Effector memory CD8-positive, alpha-beta T cell (primary cell): ENCODE measurements around the gene RNF111.

Experiments used
- ATAC-seq: fragments of 150-1000 bp; cut with Tn5 transposase; replicated peaks from 2 replicates; pipeline ENCODE4 v1.10.0; 2021; ENCODE audit warnings: mild to moderate bottlenecking, moderate library complexity
- DNase-seq, 3 experiments: peaks; one replicate each; pipeline ENCODE4 v3.0.0; 2021
- H3K27ac Mint-ChIP-seq, 2 donors: one replicate each; pipeline ENCODE4 v1.8.0; 2022; ENCODE audit warnings: mild to moderate bottlenecking in 2 of 2, mixed read lengths in 2 of 2, moderate library complexity in 2 of 2
- H3K27me3 Mint-ChIP-seq, 2 donors: one replicate each; pipeline ENCODE4 v1.8.0; 2022; ENCODE audit warnings: mixed read lengths in 2 of 2
- H3K36me3 Mint-ChIP-seq: one replicate; pipeline ENCODE4 v1.8.0; 2022; ENCODE audit warnings: mild to moderate bottlenecking, moderate library complexity, mixed read lengths; ENCODE audit not compliant: insufficient read depth
- H3K4me1 Mint-ChIP-seq, 2 donors: one replicate each; pipeline ENCODE4 v1.8.0; 2022; ENCODE audit warnings: low read depth in 2 of 2, mixed read lengths in 2 of 2
- H3K4me3 Mint-ChIP-seq, 2 donors: one replicate each; pipeline ENCODE4 v1.8.0; 2022; ENCODE audit warnings: mild to moderate bottlenecking in 2 of 2, mixed read lengths in 2 of 2, moderate library complexity in 2 of 2
- H3K9me3 Mint-ChIP-seq, 2 donors: one replicate each; pipeline ENCODE4 v1.8.0; 2022; ENCODE audit warnings: mixed read lengths in 2 of 2

The RNF111 gene

GRCh38 chr15:59051873-59052861 is 64.7 kb downstream of the RNF111 start:
- Mint-ChIP-seq H3K27me3 (no peaks in the 10 kb centered on the region), H3K9me3 (no peaks in the 10 kb centered on the region), H3K27ac (peak overlapping the region; percentile 16 to 88), H3K4me3 (peak overlapping the region; percentile 15 to 65), H3K4me1 (peaks cover 5 to 16% of the 10 kb centered on the region in 2 donors), H3K36me3 (peaks cover 52% of the 10 kb centered on the region)
- DNase-seq (no peak), ATAC-seq (no peak)

DNA sequence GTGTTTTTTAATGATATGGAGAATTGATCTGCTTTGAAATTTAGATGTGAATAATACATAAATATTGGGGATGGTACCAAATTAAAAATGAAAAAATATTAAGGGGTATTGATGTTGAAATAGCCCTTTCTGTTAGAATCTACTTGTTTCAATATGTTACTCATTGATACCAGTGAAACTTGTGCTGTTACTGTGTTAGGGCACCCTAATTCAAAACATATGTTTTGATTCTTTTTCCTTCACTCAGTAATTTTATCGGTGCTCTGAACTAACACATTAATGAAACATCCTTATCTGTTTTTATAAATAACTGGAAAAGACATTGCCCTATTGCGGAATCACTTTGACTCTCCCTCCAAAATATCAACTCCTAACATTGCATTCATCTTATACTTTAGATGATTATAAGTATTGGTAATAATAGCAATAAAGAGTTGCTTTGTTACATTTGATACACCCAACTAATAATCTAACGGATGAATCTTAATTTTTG is 65.5 kb downstream of the RNF111 start:
- DNase-seq (no peak), ATAC-seq (no peak)
- H3K27me3 Mint-ChIP-seq = no peaks in the 10 kb centered on the region
- H3K9me3 Mint-ChIP-seq = no peaks in the 10 kb centered on the region
- no peak overlapping the region for H3K27ac Mint-ChIP-seq
- H3K36me3 Mint-ChIP-seq = peaks cover 56% of the 10 kb centered on the region
- peaks cover 5 to 16% of the 10 kb centered on the region in 2 donors for H3K4me1 Mint-ChIP-seq
- H3K4me3 Mint-ChIP-seq = no peak overlapping the region

- Mint-ChIP-seq H3K27ac (no peak overlapping the region), H3K27me3 (no peaks in the 10 kb centered on the region), H3K9me3 (no peaks in the 10 kb centered on the region), H3K4me3 (no peak overlapping the region), H3K36me3 (peaks cover 55% of the 10 kb centered on the region), H3K4me1 (peaks cover 4 to 12% of the 10 kb centered on the region in 2 donors)
- ATAC-seq (no peak), DNase-seq (no peak)
These were observed 66.0 kb downstream of the RNF111 start for GRCh38 chr15:59053482-59053881.

- no peaks in the 10 kb centered on the region for H3K9me3 Mint-ChIP-seq
- H3K27me3 Mint-ChIP-seq = no peaks in the 10 kb centered on the region
- H3K27ac Mint-ChIP-seq = no peak overlapping the region
- DNase-seq = no peak
- H3K4me1 Mint-ChIP-seq = no peaks in the 10 kb centered on the region
- H3K4me3 Mint-ChIP-seq = no peak overlapping the region
- H3K36me3 Mint-ChIP-seq = peaks cover 53% of the 10 kb centered on the region
- no peak for ATAC-seq
These were observed 71.7 kb downstream of the RNF111 start for GRCh38 chr15:59059076-59059597.

DNA sequence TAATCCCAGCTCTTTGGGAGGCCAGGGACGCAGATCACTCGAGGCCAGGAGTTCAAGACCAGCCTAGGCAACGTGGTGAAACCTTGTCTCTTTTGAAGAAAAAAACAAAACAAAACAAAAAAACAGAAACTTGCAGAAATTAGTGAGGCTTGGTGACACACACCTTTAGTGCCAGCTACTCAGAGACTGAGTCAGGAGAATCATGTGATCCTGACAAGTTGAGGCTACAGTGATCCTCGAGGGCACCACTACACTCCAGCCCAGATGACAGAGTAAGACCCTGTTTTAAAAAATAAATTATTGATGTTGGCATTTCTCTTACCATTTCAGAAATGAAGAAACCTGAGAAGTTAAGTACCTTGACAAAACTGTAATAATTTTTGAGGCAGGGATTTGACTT is 72.9 kb downstream of the RNF111 start:
- H3K9me3 Mint-ChIP-seq = no peaks in the 10 kb centered on the region
- H3K4me3 Mint-ChIP-seq = no peak overlapping the region
- H3K27ac Mint-ChIP-seq = no peak overlapping the region
- H3K4me1 Mint-ChIP-seq = no peaks in the 10 kb centered on the region
- DNase-seq (no peak), ATAC-seq (no peak)
- H3K36me3 Mint-ChIP-seq = peaks cover 59% of the 10 kb centered on the region
- no peaks in the 10 kb centered on the region for H3K27me3 Mint-ChIP-seq

DNA sequence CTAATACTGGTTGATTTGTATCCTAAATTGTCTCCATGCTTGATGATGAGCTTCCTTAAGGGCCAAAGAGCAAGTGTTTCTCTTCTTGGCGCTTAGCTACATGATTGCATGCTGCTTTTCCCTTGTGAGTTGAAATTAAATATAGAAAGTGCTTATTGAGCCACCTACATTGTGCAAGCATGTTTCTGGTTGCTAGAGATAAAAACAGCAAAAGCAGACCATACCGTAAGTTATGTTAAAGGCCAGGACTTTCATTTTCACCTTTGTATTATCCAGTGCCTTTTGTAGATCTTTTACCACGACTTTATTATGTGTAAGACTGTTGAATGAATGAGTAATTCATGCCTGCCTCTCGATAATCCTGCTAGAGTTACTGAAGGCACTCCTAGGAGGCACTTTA is 75.6 kb downstream of the RNF111 start:
- H3K27me3 Mint-ChIP-seq = no peaks in the 10 kb centered on the region
- H3K4me3 Mint-ChIP-seq = no peak overlapping the region
- H3K36me3 Mint-ChIP-seq = peaks cover 68% of the 10 kb centered on the region
- ATAC-seq (no peak), DNase-seq (no peak)
- H3K4me1 Mint-ChIP-seq = peaks cover 0 to 5% of the 10 kb centered on the region in 2 donors
- peak overlapping the region; percentile 6 to 44 for H3K27ac Mint-ChIP-seq
- no peaks in the 10 kb centered on the region for H3K9me3 Mint-ChIP-seq

DNA sequence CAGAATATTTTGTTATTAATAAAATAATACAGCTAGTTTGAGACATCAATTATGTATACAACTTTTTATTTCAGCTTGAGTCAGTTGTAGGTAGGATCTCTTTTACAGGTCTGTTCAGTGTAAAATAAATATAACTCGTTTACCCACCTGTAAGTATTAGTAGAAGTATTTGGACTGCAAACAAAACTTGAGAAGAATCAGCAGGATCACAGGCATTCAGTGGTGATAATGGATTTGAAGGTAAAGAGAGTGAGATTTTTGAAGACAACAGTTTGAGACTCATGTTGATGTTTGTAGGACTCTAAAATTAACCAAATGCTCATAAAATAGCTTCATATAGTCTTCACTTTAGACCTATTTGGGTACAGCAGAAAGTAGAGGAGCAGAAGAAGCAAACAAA is 82.0 kb downstream of the RNF111 start:
- peaks cover 58% of the 10 kb centered on the region for H3K36me3 Mint-ChIP-seq
- no peak for DNase-seq
- ATAC-seq = no peak
- H3K27me3 Mint-ChIP-seq = no peaks in the 10 kb centered on the region
- no peak overlapping the region for H3K4me3 Mint-ChIP-seq
- H3K9me3 Mint-ChIP-seq = no peaks in the 10 kb centered on the region
- H3K27ac Mint-ChIP-seq = no peak overlapping the region
- peaks cover 0 to 5% of the 10 kb centered on the region in 2 donors for H3K4me1 Mint-ChIP-seq

DNA sequence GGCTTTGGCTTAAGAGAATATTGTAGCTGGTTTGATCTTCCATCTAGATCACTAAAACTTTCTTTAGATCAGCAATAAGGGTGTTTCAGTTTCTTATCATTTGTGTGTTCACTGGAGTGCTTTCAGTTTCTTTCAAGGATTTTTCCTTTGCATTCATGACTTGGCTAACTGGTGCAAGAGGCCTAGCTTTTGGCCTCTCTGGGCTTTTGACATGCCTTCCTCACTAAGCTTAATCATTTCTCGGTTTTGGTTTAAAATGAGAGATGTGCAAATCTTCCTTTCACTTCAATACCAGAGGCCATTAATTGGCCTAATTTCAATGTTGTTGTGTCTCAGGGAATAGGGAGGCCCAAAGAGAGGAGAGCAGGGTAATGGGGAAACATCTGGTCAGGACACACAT is 87.1 kb downstream of the RNF111 start:
- no peak for DNase-seq
- Mint-ChIP-seq H3K9me3 (no peaks in the 10 kb centered on the region), H3K27ac (no peak overlapping the region), H3K4me3 (no peak overlapping the region), H3K36me3 (peaks cover 30% of the 10 kb centered on the region), H3K27me3 (no peaks in the 10 kb centered on the region), H3K4me1 (no peaks in the 10 kb centered on the region)
- ATAC-seq = no peak

DNA sequence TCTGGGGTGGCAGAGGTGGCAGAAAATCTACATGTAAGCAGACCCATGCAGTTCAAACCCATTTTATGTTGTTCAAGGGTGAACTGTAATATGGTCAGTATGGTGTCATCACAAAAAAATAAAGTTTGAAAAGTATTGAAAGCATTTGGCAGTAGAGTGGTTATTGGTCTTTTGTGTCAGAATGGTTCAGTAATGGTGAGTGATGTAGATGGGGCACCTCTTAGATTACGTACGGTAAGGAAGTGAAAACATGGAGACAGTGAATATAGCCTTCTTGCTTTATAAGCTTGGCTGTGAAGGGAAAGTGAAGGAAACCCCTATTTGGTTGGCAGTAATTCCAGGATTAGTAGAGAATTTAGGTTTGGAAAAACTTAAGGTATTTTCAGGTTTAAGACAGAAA is 100.3 kb downstream of the RNF111 start:
- Mint-ChIP-seq H3K9me3 (no peaks in the 10 kb centered on the region), H3K36me3 (peaks cover 47% of the 10 kb centered on the region), H3K27ac (peak overlapping the region in 1 of 2 donors; percentile 7), H3K4me3 (no peak overlapping the region), H3K4me1 (peaks cover 0 to 2% of the 10 kb centered on the region in 2 donors), H3K27me3 (no peaks in the 10 kb centered on the region)
- DNase-seq (no peak), ATAC-seq (no peak)

DNA sequence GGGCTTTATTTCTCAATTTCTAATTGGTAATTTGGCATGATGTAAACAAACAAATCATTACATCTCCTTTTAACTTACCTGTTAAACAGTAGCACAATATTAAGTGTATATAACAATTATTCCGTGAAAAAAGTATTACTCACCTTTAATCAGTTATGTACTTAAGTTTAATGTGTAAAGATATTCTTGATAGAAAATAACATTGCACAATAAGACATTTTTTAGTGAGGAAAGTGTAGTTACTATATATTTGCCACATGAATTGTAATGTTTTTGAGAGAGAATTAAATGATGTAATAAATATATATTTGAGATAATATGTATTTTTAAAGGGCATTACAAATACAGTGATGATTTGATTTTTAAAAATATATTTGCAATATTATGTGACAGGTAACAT is 106.6 kb downstream of the RNF111 start:
- ATAC-seq (no peak), DNase-seq (no peak)
- Mint-ChIP-seq H3K9me3 (no peaks in the 10 kb centered on the region), H3K27me3 (no peaks in the 10 kb centered on the region), H3K27ac (no peak overlapping the region), H3K36me3 (peaks cover 61% of the 10 kb centered on the region), H3K4me1 (no peaks in the 10 kb centered on the region), H3K4me3 (no peak overlapping the region)

GRCh38 chr15:59096429-59096828 is 109.0 kb downstream of the RNF111 start:
- DNase-seq = no peak
- H3K4me3 Mint-ChIP-seq = no peak overlapping the region
- peaks cover 43% of the 10 kb centered on the region for H3K36me3 Mint-ChIP-seq
- no peaks in the 10 kb centered on the region for H3K27me3 Mint-ChIP-seq
- H3K4me1 Mint-ChIP-seq = no peaks in the 10 kb centered on the region
- H3K9me3 Mint-ChIP-seq = no peaks in the 10 kb centered on the region
- no peak overlapping the region for H3K27ac Mint-ChIP-seq
- no peak for ATAC-seq

DNA sequence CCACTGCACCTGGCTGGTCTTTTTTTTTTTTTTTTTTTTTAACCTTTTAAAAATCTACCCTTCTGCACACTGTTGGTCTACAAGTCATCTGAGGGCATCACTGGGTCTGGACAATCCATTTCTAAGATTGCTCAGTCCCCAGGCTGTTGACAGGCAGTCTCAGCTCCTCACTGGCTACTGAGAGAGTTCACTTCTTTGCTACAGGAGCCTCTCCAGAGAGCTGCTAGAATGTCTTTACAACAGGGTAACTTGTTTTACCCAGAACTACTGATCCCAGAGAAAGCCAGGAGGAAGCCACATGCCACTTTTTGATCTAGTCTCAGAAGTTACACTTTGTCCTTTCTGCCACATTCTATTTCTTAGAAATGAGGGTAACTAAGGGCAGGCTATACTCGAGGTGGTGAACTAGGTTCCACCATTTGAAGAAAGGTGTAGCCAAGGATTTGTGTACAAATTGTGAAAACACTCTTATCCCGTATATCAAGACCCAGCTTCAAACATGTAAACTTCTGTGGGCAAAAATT is 111.8 kb downstream of the RNF111 start:
- no peaks in the 10 kb centered on the region for H3K27me3 Mint-ChIP-seq
- peaks cover 1 to 2% of the 10 kb centered on the region in 2 donors for H3K4me1 Mint-ChIP-seq
- no peak overlapping the region for H3K27ac Mint-ChIP-seq
- H3K9me3 Mint-ChIP-seq = no peaks in the 10 kb centered on the region
- no peak for DNase-seq
- H3K36me3 Mint-ChIP-seq = peaks cover 19% of the 10 kb centered on the region
- no peak for ATAC-seq
- no peak overlapping the region for H3K4me3 Mint-ChIP-seq

DNA sequence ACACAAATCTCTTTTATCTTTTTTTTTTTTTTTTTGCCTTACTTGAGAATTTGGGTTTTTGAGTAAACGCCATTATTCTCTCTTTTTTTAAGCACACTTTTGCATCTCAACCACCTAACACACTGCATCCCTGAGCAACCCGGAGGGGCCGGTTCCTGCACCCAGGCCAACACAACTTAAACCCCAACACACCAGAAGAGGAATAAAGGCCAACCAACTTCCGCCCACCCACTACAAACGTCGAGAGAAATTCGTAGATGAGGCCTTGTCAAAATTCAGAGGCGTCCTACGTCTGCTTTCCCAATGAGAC is 117.1 kb downstream of the RNF111 start:
- Mint-ChIP-seq H3K9me3 (no peaks in the 10 kb centered on the region), H3K4me1 (peaks cover 7 to 12% of the 10 kb centered on the region in 2 donors), H3K4me3 (peak overlapping the region; percentile 98), H3K27me3 (no peaks in the 10 kb centered on the region), H3K36me3 (peaks cover 14% of the 10 kb centered on the region), H3K27ac (peak overlapping the region; percentile 99 to 100)
- no peak for ATAC-seq
- no peak for DNase-seq
